ENCODE data around the gene FBXO2.

The FBXO2 gene

GRCh38 chr1:11654137-11654938 is at the start of gene FBXO2, which contains the start of gene FBXO44:
TSS of gene FBXO2 (minus strand) at chr1:11654429. CDS start at chr1:11654340, 89 bp downstream.
TSS of gene FBXO44 (plus strand) at chr1:11654877. CDS start at chr1:11655836, 959 bp downstream.
- intact Hi-C loops (cut with DNase I) = loop anchor here (10.0 kb wide), 1 partner anchor 150 kb away; the partner anchor contains the start of genes CLCN6 and MTHFR
- peak in 5 of 10 donors; percentile 52 to 96 (median 64) for DNase-seq

- DNase-seq = no peak
- intact Hi-C loops (cut with DNase I) = no loop called here
Observed at GRCh38 chr1:11703357-11704193, 49.3 kb upstream of the FBXO2 start.

- intact Hi-C loops (cut with DNase I) = loop anchor here (1.0 kb wide), 1 partner anchor 21 kb away; the partner anchor contains the start of gene MAD2L2
- no peak for DNase-seq
Observed at GRCh38 chr1:11701981-11702803, 48.0 kb upstream of the FBXO2 start.

- peak; percentile 62 to 95 (median 76) for DNase-seq
- intact Hi-C loops (cut with DNase I) = loop anchor here (1.0 kb wide), 1 partner anchor 20 kb away; the partner anchor contains the start of gene MAD2L2
Observed at GRCh38 chr1:11701551-11701961, 47.3 kb upstream of the FBXO2 start.

- DNase-seq = no peak
- intact Hi-C loops (cut with DNase I) = loop anchor here (1.0 kb wide), 1 partner anchor 20 kb away; the partner anchor contains the start of gene MAD2L2
Observed at GRCh38 chr1:11700601-11701467, 46.6 kb upstream of the FBXO2 start.

GRCh38 chr1:11697893-11698210 is 43.6 kb upstream of the FBXO2 start:
- intact Hi-C loops (cut with DNase I) = no loop called here
- DNase-seq = no peak

GRCh38 chr1:11697188-11697892 is 43.1 kb upstream of the FBXO2 start:
- no peak for DNase-seq
- intact Hi-C loops (cut with DNase I) = no loop called here

- no peak for DNase-seq
- intact Hi-C loops (cut with DNase I) = no loop called here
Observed at GRCh38 chr1:11695861-11696260, 41.6 kb upstream of the FBXO2 start.

- intact Hi-C loops (cut with DNase I) = no loop called here
- DNase-seq = no peak
Observed at GRCh38 chr1:11693917-11694316, 39.7 kb upstream of the FBXO2 start.

GRCh38 chr1:11693024-11693590 is 38.9 kb upstream of the FBXO2 start:
- DNase-seq = no peak

GRCh38 chr1:11691928-11692711 is 37.9 kb upstream of the FBXO2 start:
- DNase-seq = peak in 1 of 10 donors; percentile 87
- intact Hi-C loops (cut with DNase I) = no loop called here

More at GRCh38 chr1:11693024-11693590, 38.9 kb upstream of the FBXO2 start:
- intact Hi-C loops (cut with DNase I) = no loop called here

GRCh38 chr1:11691302-11691914 is 37.2 kb upstream of the FBXO2 start, which contains the start of gene DRAXIN:
TSS of gene DRAXIN (plus strand) at chr1:11691710. CDS start at chr1:11706259, 14,549 bp downstream.
- intact Hi-C loops (cut with DNase I) = no loop called here
- no peak for DNase-seq

GRCh38 chr1:11690397-11691301 is 36.4 kb upstream of the FBXO2 start:
- DNase-seq = no peak

GRCh38 chr1:11688506-11688905 is 34.3 kb upstream of the FBXO2 start:
- intact Hi-C loops (cut with DNase I) = no loop called here
- no peak for DNase-seq

More at GRCh38 chr1:11690397-11691301, 36.4 kb upstream of the FBXO2 start:
- intact Hi-C loops (cut with DNase I) = no loop called here

GRCh38 chr1:11685210-11685752 is 31.1 kb upstream of the FBXO2 start:
- DNase-seq = no peak
- intact Hi-C loops (cut with DNase I) = no loop called here

- intact Hi-C loops (cut with DNase I) = no loop called here
- DNase-seq = no peak
Observed at GRCh38 chr1:11684070-11684469, 29.8 kb upstream of the FBXO2 start.
